HG03064 (cell line): ENCODE results near the gene OR10G3.

Experiments
- ATAC-seq: cut with Tn5 transposase; IDR thresholded peaks from one replicate; pipeline ENCODE4 v1.9.1; 2021; ENCODE audit warnings: low read depth; ENCODE audit not compliant: unreplicated experiment

Gene OR10G3

GRCh38 chr14:21536418-21537089 lies 43.3 kb downstream of the OR10G3 start:
- no peak for ATAC-seq

- ATAC-seq: no peak
Measured at GRCh38 chr14:21535545-21536417, 44.1 kb downstream of the OR10G3 start.

DNA sequence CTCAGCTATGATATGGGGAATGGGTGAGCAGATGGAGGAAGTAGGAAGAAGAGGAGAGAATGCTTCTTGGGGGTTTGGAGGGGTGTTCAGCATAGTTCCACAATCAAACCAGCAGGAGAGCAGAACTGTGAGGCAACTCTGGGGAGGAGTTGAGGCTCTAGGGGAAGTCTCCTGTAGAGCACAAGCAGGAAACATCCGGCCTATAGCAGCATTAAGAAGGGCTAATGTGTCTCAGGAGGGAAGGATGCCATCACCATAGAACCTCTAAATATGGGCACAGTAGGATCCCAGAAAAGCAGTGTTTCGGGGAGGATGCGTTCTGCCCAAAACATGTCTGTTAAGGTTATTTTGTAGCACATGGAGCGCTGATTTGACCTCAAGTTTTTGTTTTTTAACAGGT lies 45.3 kb downstream of the OR10G3 start:
- ATAC-seq: no peak

DNA sequence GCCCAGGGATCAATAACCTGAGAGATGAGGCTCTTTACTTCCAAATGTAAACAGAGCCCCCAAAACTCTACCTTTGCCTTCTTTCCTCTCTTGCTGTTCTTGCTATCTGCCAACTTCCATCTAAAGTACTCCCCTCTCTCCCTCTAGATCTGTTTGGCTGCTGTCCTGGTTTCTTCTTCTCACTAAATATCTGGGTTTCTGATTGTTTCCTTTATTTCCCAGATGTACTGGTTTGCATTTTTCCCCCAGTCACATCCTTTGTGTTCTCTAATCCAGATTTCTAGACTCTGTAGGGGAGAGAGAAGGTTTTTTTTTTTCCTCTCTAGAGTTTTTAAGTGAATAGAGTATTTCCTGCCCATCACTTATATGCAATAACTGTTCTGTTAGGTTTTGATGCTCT lies 46.6 kb downstream of the OR10G3 start:
- ATAC-seq: no peak

GRCh38 chr14:21529515-21529914 lies 50.4 kb downstream of the OR10G3 start:
- ATAC-seq: no peak

- no peak for ATAC-seq
Measured at GRCh38 chr14:21528381-21529348, 51.2 kb downstream of the OR10G3 start.

DNA sequence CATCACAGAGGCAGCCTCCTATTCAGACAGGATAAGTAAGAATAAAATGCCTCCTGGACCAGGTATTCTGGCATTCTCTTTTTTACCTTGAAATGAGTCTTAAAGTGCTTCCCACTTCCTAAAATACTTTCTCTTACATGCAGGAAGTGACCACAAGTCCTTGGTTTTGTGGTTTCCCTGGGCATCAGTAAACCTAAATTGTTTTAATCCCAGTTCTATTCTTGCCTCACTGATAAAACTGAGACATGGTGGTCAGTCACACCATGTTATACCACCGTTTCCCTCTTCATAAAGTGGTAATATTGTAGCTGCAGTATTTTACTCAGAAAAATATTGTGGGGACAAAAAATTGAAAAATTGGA lies 52.6 kb downstream of the OR10G3 start:
- ATAC-seq: no peak

DNA sequence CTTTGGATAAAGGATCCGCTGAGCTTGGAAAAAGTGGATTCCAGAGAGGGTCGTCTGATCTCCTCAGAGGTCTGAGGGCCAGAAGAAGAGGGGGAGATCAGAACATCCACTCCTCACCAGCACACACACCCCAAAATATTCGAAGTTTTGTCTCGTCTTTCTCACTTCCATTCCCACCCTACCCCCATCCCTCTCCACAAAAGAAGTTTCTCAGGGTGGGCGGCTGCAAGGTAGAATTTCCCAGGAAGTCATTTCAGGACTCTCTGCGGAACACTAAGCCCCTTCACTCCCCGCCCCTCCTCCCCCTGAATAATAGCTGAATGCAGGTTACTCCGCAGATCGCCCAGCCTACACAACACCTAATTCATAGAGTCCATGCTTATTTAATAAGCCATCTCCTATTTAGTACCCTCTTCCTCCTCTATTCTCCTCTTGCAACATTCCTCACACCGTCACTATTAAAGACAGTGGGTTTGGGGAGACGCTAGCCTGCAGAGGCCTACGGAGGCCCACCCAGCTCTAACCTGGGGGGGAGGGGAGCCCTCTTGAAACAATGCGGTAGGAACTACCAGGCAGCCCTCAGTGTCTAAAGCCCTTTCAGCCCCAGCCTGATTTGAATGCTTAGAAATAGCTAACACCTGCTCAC lies 53.1 kb downstream of the OR10G3 start:
- no peak for ATAC-seq

DNA sequence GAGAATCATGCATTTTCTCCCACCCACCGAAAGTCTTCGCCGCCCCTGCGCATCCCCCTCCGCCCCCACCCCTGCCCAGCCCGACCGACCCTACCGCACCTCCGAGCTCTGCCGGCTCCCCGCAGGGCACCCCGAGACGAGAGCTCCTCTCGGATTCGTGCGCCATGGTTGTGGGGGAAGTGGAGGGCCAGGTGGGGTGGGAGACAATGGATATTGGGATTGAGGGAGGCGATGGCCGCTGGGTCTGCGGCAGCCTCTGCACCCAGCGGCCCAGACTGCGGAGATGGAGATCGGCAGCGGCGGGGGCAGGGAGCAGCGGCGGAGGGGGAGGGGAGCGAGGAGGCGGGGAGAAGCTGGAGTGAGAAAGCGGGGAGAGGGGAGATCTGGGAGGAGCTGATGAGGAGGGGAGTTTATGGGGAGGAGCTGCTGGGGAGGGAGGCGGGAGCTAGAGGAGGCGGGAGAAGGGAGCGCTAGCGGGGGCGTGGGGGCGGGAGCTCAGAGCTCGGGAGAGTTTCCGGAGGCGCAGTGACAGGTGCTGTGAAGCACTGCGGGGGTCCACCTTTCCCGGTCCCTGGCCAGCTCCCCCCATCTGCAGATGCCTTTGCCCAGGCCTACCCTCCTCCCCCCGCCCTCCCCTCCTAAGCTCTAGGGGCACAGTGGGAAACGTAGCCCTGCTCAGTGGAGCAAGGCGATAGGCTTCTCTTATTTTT lies 53.8 kb downstream of the OR10G3 start, which contains the start of gene SALL2:
SALL2 (minus strand) TSS at position 385 of the 710 bp plus-strand sequence; CDS start at position 166, 219 bp downstream.
- no peak for ATAC-seq

- ATAC-seq: no peak
Measured at GRCh38 chr14:21525571-21525961, 54.3 kb downstream of the OR10G3 start.

DNA sequence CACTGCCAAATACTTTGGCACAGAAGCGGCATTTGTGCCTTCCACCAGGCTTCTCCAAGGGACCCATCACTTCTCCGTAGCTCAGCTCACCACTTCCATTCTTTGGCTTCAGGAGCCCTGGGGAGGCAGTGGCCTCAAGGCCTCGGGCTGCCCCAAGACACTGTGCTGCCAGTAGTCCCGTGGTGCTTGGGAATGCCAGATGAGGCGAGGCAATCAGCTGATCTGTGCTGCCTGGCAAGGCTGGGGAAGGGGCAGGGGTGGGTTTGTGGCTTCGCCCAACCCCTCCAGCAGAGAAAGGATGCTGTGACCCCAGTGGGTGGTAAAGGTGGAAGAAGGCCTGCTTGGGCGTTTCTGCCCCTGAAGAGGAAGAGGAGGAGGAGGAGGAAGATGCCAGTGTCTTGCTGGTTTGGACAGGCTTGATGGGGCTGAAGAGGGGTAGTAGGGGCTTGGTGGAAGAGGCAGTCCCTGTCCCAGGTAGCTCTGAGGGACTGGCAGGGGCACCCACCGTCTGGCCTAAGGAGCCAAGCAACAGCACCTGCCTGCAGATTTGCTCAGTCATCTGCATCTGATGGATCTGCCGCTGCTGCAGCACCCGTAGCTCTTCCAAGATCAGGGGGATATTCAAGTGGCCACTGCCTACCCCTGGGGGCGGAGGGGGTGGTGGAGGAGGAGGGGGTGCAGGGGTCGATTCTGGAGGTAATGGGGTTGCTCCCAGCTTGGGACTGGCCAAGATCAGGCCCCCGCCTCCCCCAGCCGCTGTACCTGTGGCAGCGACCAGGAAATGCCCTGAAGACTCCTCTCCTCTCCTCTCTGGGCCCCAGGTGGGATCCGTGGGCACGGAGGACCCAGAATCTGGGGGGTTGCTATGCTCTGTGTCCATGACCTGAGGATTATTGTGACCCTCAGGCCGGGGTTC lies 55.0 kb downstream of the OR10G3 start:
- ATAC-seq: no peak

GRCh38 chr14:21523203-21523602 lies 56.7 kb downstream of the OR10G3 start:
- ATAC-seq: no peak

DNA sequence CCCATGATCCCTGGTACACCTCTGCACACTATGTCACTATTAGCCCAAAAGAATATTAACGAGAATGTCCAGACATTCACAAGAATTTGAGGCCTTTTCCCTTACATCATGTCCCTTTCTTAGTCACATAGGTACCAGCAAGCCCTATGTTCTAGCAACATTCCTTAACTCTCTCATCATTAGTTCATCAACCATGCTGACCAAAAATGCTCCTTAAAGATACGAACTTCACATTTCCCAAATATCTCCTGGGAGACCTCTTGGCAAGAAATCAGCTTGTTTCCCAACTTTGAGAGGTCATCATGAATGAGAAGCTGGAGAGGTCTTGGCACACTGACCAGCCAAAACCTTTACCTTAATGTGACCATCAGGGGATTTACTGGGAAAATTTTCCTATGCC lies 58.4 kb downstream of the OR10G3 start:
- no peak for ATAC-seq

DNA sequence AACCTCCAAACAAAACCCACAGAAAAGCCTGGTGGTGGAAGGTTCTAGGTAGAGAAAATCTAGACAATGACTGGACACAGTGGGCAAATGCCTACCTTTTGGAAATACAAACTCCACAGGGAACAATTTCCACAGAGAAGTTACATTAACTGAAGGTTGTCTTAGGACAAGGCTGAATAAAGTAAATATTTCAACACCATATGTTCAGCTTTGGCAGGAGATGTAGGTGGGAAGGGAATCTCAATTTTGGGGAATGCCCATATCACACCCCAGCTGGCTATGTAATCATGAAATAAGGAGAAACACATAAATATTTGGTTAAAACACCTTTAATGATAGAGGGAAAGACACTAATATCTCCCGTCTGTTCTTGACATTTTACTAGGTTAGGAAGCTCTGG lies 59.1 kb downstream of the OR10G3 start:
- no peak for ATAC-seq

- ATAC-seq: no peak
Measured at GRCh38 chr14:21518725-21519124, 61.2 kb downstream of the OR10G3 start.
